CD4-positive, alpha-beta T cell (primary cell): ENCODE results near the gene ZNF521. TPM values are rescaled to one million over a fixed set of nuclear protein-coding genes. Genes with fewer than 3 reads are reported as not detected.

Experiments
- ATAC-seq: fragments of 200-7000 bp; cut with Tn5 transposase; one replicate; pipeline ENCODE4 v1.10.0; 2022; ENCODE audit warnings: mild to moderate bottlenecking; ENCODE audit not compliant: poor library complexity
- CTCF ChIA-PET: fragments of 350-600 bp; sonication (Branson Sonifier 250); formaldehyde crosslinking; loops from one replicate; lab custom pipeline; 2021; ENCODE audit warnings: antibody characterized with exemption, inconsistent platforms; lab: Charles Lee
- POLR2A ChIA-PET: fragments of 350-600 bp; sonication (Branson Sonifier 250); formaldehyde crosslinking; loops from one replicate; lab custom pipeline; 2021; ENCODE audit warnings: antibody characterized with exemption, inconsistent platforms; lab: Charles Lee
- DNase-seq, 14 experiments: peaks; one replicate each; pipeline ENCODE4 v3.0.0-alpha.2; 2013 to 2020; ENCODE audit warnings: mixed read lengths in 2 of 14
- H3K27ac ChIP-seq, 2 donors: one replicate each; pipeline versions ENCODE4 v1.5.1 to v1.7.0; 2013; ENCODE audit warnings: low read length in 2 of 2, low read depth in 1 of 2, mild to moderate bottlenecking in 1 of 2
- H3K27me3 ChIP-seq, 2 experiments: 1 replicate in 1 of 2; 2 replicates in 1 of 2; pipeline versions ENCODE4 v1.6.1 to v1.7.0; 2013; ENCODE audit warnings: low read length in 2 of 2, control low read depth in 1 of 2, mild to moderate bottlenecking in 1 of 2, moderate library complexity in 1 of 2; ENCODE audit not compliant: insufficient read depth in 2 of 2, control insufficient read depth in 1 of 2
- H3K36me3 ChIP-seq: one replicate; pipeline ENCODE4 v1.6.1; 2013; ENCODE audit warnings: low read length, control low read depth; ENCODE audit not compliant: insufficient read depth
- H3K4me1 ChIP-seq: one replicate; pipeline ENCODE4 v1.6.1; 2013; ENCODE audit warnings: low read length, control low read depth; ENCODE audit not compliant: insufficient read depth
- H3K4me3 ChIP-seq: one replicate; pipeline ENCODE4 v1.5.1; 2013; ENCODE audit warnings: mild to moderate bottlenecking, low read length, moderate library complexity
- H3K9me3 ChIP-seq, 2 experiments: 1 replicate in 1 of 2; 2 replicates in 1 of 2; pipeline versions ENCODE4 v1.6.1 to v1.7.0; 2013; ENCODE audit warnings: low read length in 2 of 2, mild to moderate bottlenecking in 2 of 2, control low read depth in 1 of 2, moderate library complexity in 1 of 2; ENCODE audit not compliant: control insufficient read depth in 1 of 2, insufficient read depth in 1 of 2
- H3K27ac Mint-ChIP-seq: one replicate; pipeline ENCODE4 v1.8.0; 2020; ENCODE audit warnings: mixed read lengths
- H3K27me3 Mint-ChIP-seq: one replicate; pipeline ENCODE4 v1.8.0; 2021; ENCODE audit warnings: mixed read lengths
- H3K36me3 Mint-ChIP-seq: one replicate; pipeline ENCODE4 v1.8.0; 2021; ENCODE audit warnings: low read depth, mixed read lengths
- H3K4me1 Mint-ChIP-seq: one replicate; pipeline ENCODE4 v1.8.0; 2021; ENCODE audit warnings: low read depth, mixed read lengths
- H3K4me3 Mint-ChIP-seq: one replicate; pipeline ENCODE4 v1.8.0; 2020; ENCODE audit warnings: mild to moderate bottlenecking, mixed read lengths
- H3K9me3 Mint-ChIP-seq: one replicate; pipeline ENCODE4 v1.8.0; 2020; ENCODE audit warnings: mixed read lengths
- CTCF ChIP-seq: fragments of 200-600 bp; IDR thresholded peaks from one replicate; pipeline ENCODE4 v1.8.0; 2022; ENCODE audit warnings: antibody characterized with exemption, mild to moderate bottlenecking
- intact Hi-C, 2 experiments: fragments of 100-400 bp; cut with DNase I in 1 of 2; cut with micrococcal nuclease in 1 of 2; formaldehyde crosslinking; loops; one replicate each; pipeline versions ENCODE4 v1.15.1 to v1.9.0; 2023 to 2025; cut with DNase I, micrococcal nuclease
- polyA plus RNA-seq, 2 donors: library from polyadenylated mRNA; unstranded; fragments of 120-200 nt; gene quantifications; one replicate each; pipeline ENCODE4 v1.2.1, GENCODE V29; 2013
- total RNA-seq, 174 experiments: library from RNA in 2 of 174; stranded (reverse) in 2 of 174; gene quantifications; one replicate each; pipeline ENCODE4 v1.2.3 and lab custom pipeline; 2021 to 2026

ZNF521 gene
- total RNA-seq (not detected), total RNA-seq (lab: John Stamatoyannopoulos, UW) (0 to 9.1 (median 0.92) reads per million in 172 experiments)
- polyA plus RNA-seq (2013, experiment 1 of 2), result 0.05 TPM
- 0.94 TPM for polyA plus RNA-seq (2013, experiment 2 of 2)

GRCh38 chr18:25351777-25352628 is at the start of gene ZNF521:
TSS of gene ZNF521 (minus strand) at chr18:25352166. CDS start at chr18:25350946, 1,220 bp downstream.
- no peak within 1 kb of the TSS for H3K27ac ChIP-seq
- DNase-seq, result peak in 8 of 14 experiments; percentile 14 to 64 (median 30)
- peaks cover 28% of the 10 kb centered on the region for H3K4me1 ChIP-seq
- intact Hi-C loops, result no loop called here
- peak within 1 kb of the TSS; percentile 54 for H3K4me3 ChIP-seq
- peaks cover 0 to 13% of the 10 kb centered on the region in 2 experiments for H3K9me3 ChIP-seq
- CTCF ChIA-PET, result no interaction called here
- H3K27ac Mint-ChIP-seq, result no peak within 1 kb of the TSS
- POLR2A ChIA-PET, result no interaction called here
- peaks cover 35 to 68% of the 10 kb centered on the region in 2 experiments for H3K27me3 ChIP-seq
- no peaks in the 10 kb centered on the region for H3K36me3 ChIP-seq
- TF ChIP-seq CTCF, result no peak
- ATAC-seq, result peak; percentile 74
- H3K4me3 Mint-ChIP-seq, result peak within 1 kb of the TSS; percentile 83
- H3K4me1 Mint-ChIP-seq, result peaks cover 16% of the 10 kb centered on the region
- no peaks in the 10 kb centered on the region for H3K9me3 Mint-ChIP-seq
- H3K36me3 Mint-ChIP-seq, result no peaks in the 10 kb centered on the region
- H3K27me3 Mint-ChIP-seq, result peaks cover 72% of the 10 kb centered on the region

- no peak for TF ChIP-seq CTCF
- H3K27ac Mint-ChIP-seq, result no peak overlapping the region
Measured at GRCh38 chr18:25399554-25399953, 47.6 kb upstream of the ZNF521 start.

GRCh38 chr18:25392192-25392591 is 40.2 kb upstream of the ZNF521 start:
- no peak overlapping the region for H3K4me3 ChIP-seq
- ChIA-PET CTCF (no interaction called here), POLR2A (no interaction called here)
- H3K27me3 Mint-ChIP-seq, result no peaks in the 10 kb centered on the region
- H3K27ac Mint-ChIP-seq, result no peak overlapping the region
- H3K36me3 Mint-ChIP-seq, result no peaks in the 10 kb centered on the region
- TF ChIP-seq CTCF, result no peak
- ATAC-seq, result no peak
- H3K36me3 ChIP-seq, result no peaks in the 10 kb centered on the region
- no peak for DNase-seq
- no peaks in the 10 kb centered on the region for H3K27me3 ChIP-seq
- H3K27ac ChIP-seq, result no peak overlapping the region
- peaks cover 5% of the 10 kb centered on the region for H3K9me3 Mint-ChIP-seq
- no peaks in the 10 kb centered on the region for H3K4me1 Mint-ChIP-seq
- H3K4me3 Mint-ChIP-seq, result no peak overlapping the region
- peaks cover 0 to 4% of the 10 kb centered on the region in 2 experiments for H3K9me3 ChIP-seq
- intact Hi-C loops, result no loop called here
- H3K4me1 ChIP-seq, result no peaks in the 10 kb centered on the region

More at GRCh38 chr18:25399554-25399953, 47.6 kb upstream of the ZNF521 start:
- Mint-ChIP-seq H3K9me3 (peaks cover 5% of the 10 kb centered on the region), H3K4me3 (no peak overlapping the region), H3K36me3 (no peaks in the 10 kb centered on the region), H3K4me1 (no peaks in the 10 kb centered on the region), H3K27me3 (peaks cover 4% of the 10 kb centered on the region)
- Histone ChIP-seq H3K27ac (no peak overlapping the region), H3K4me3 (no peak overlapping the region), H3K9me3 (peaks cover 0 to 3% of the 10 kb centered on the region in 2 experiments), H3K36me3 (no peaks in the 10 kb centered on the region), H3K27me3 (no peaks in the 10 kb centered on the region), H3K4me1 (no peaks in the 10 kb centered on the region)
- ATAC-seq (no peak), DNase-seq (no peak)
- intact Hi-C loops, result no loop called here
- ChIA-PET POLR2A (no interaction called here), CTCF (no interaction called here)
